Caco-2 (cell line): ENCODE measurements around the gene CLCA4. TPM values are rescaled to one million over a fixed set of nuclear protein-coding genes. Genes with fewer than 3 reads are reported as not detected.
"Not testable (repeated sequence)": the region's sequence is repeated elsewhere in the genome, so short reads cannot be mapped to it uniquely, and the experiment has no call there.

Source experiments
- BruUV-seq: library from RNA; stranded (reverse); fragments of 400-500 nt; replicated peaks from 2 replicates; lab custom pipeline; 2021; lab: Mats Ljungman, UMichigan
- CTCF ChIA-PET: fragments of 300-600 bp; sonication (Branson Sonifier 250); formaldehyde crosslinking; loops from one replicate; lab custom pipeline; 2022; ENCODE audit warnings: antibody characterized with exemption; lab: Charles Lee
- POLR2A ChIA-PET: fragments of 300-600 bp; sonication (Branson Sonifier 250); formaldehyde crosslinking; loops from one replicate; lab custom pipeline; 2022; ENCODE audit warnings: antibody characterized with exemption; lab: Charles Lee
- DNase-seq, 2 experiments: peaks; one replicate each; pipeline versions ENCODE4 v3.0.0 to v3.0.0-alpha.2; 2020 to 2022
- H3K27me3 ChIP-seq: replicated peaks from 2 replicates; pipeline ENCODE4 v1.6.0; 2011; ENCODE audit warnings: low read length; ENCODE audit not compliant: control insufficient read depth, insufficient read depth
- H3K36me3 ChIP-seq: 2 replicates; pipeline ENCODE4 v1.5.1; 2011; ENCODE audit warnings: low read length; ENCODE audit not compliant: control insufficient read depth, insufficient read depth
- H3K4me1 ChIP-seq: fragments of 250-450 bp; sonication (Bioruptor Pico); 2 replicates; pipeline ENCODE4 v1.5.1; 2020; ENCODE audit warnings: mild to moderate bottlenecking
- H3K4me3 ChIP-seq: 2 replicates; pipeline ENCODE4 v1.5.1; 2011; ENCODE audit warnings: low read depth, mild to moderate bottlenecking, control low read depth, low read length
- H3K9me3 ChIP-seq: fragments of 250-450 bp; sonication (Bioruptor Pico); 2 replicates; pipeline ENCODE4 v1.5.1; 2020; ENCODE audit warnings: mild to moderate bottlenecking, moderate library complexity
- H3K27ac Mint-ChIP-seq: one replicate; pipeline ENCODE4 v1.8.0; 2022; ENCODE audit warnings: mixed read lengths; ENCODE audit not compliant: unreplicated experiment
- H3K27me3 Mint-ChIP-seq: one replicate; pipeline ENCODE4 v1.8.0; 2022; ENCODE audit warnings: mixed read lengths; ENCODE audit not compliant: insufficient read depth, unreplicated experiment
- H3K36me3 Mint-ChIP-seq: one replicate; pipeline ENCODE4 v1.8.0; 2022; ENCODE audit warnings: mild to moderate bottlenecking, mixed read lengths; ENCODE audit not compliant: insufficient read depth, unreplicated experiment
- H3K4me1 Mint-ChIP-seq: one replicate; pipeline ENCODE4 v1.8.0; 2022; ENCODE audit warnings: low read depth, mixed read lengths; ENCODE audit not compliant: unreplicated experiment
- H3K4me3 Mint-ChIP-seq: one replicate; pipeline ENCODE4 v1.8.0; 2022; ENCODE audit warnings: mild to moderate bottlenecking, moderate library complexity, mixed read lengths; ENCODE audit not compliant: unreplicated experiment
- H3K9me3 Mint-ChIP-seq: one replicate; pipeline ENCODE4 v1.8.0; 2022; ENCODE audit warnings: mixed read lengths; ENCODE audit not compliant: unreplicated experiment
- intact Hi-C: fragments of 100-400 bp; cut with micrococcal nuclease; formaldehyde crosslinking; loops from one replicate; pipeline ENCODE4 v1.10.0; 2022; ENCODE audit not compliant: unreplicated experiment
- total RNA-seq: library from RNA; stranded (reverse); gene quantifications from 2 replicates; pipeline ENCODE4 v1.2.3, GENCODE V29; 2022
- TF ChIP-seq, protein P1 (sequence below), 2 experiments: fragments of 200-600 bp in 1 of 2; IDR thresholded peaks; 1 replicate in 1 of 2; 2 replicates in 1 of 2; pipeline versions ENCODE4 v1.5.1 to v1.8.0; 2011 to 2022; ENCODE audit warnings: antibody characterized with exemption in 1 of 2, control low read depth in 1 of 2, inconsistent platforms in 1 of 2, low read depth in 1 of 2, low read length in 1 of 2, mild to moderate bottlenecking in 1 of 2, moderate library complexity in 1 of 2; ENCODE audit not compliant: insufficient read depth in 1 of 2, severe bottlenecking in 1 of 2, unreplicated experiment in 1 of 2

CLCA4 gene
- total RNA-seq, 1 experiment from 2014 or later: not detected

DNA sequence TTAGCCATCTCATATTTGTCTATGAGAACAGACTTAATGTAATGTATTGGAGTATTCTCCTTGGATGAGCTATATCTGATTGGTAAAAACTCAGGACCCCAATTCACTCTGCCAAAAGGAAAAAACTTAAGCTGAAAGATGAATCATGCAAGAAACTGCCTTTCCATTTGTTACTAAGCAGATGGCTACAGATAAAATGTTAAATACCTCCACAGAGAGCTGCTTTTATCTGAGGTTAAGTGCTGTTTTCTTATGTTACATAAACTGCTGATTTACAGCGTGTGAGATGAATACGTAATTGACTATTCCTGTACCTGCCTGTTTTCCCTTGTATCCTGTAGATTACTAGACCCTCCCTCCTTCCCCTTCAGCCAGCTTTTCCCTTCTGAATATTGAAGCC is 49.3 kb downstream of the CLCA4 start:
- Histone ChIP-seq H3K4me3 (no peak overlapping the region), H3K9me3 (no peaks in the 10 kb centered on the region), H3K4me1 (no peaks in the 10 kb centered on the region), H3K27me3 (no peaks in the 10 kb centered on the region), H3K36me3 (no peaks in the 10 kb centered on the region)
- no peaks in the 10 kb centered on the region for H3K36me3 Mint-ChIP-seq
- ChIA-PET CTCF (no interaction called here), POLR2A (no interaction called here)
- no peaks in the 10 kb centered on the region for H3K4me1 Mint-ChIP-seq
- no peak overlapping the region for H3K4me3 Mint-ChIP-seq
- BruUV-seq: no TSS peak
- DNase-seq: no peak
- no peak overlapping the region for H3K27ac Mint-ChIP-seq
- intact Hi-C loops: no loop called here
- TF ChIP-seq, protein P1, sequence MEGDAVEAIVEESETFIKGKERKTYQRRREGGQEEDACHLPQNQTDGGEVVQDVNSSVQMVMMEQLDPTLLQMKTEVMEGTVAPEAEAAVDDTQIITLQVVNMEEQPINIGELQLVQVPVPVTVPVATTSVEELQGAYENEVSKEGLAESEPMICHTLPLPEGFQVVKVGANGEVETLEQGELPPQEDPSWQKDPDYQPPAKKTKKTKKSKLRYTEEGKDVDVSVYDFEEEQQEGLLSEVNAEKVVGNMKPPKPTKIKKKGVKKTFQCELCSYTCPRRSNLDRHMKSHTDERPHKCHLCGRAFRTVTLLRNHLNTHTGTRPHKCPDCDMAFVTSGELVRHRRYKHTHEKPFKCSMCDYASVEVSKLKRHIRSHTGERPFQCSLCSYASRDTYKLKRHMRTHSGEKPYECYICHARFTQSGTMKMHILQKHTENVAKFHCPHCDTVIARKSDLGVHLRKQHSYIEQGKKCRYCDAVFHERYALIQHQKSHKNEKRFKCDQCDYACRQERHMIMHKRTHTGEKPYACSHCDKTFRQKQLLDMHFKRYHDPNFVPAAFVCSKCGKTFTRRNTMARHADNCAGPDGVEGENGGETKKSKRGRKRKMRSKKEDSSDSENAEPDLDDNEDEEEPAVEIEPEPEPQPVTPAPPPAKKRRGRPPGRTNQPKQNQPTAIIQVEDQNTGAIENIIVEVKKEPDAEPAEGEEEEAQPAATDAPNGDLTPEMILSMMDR (IDR thresholded peaks at IDR 0.05; ENCODE audit: insufficient read depth in 1 of 2, low read depth in 1 of 2, low read length in 1 of 2, severe bottlenecking in 1 of 2, unreplicated experiment in 1 of 2): no peak
- H3K27me3 Mint-ChIP-seq: no peaks in the 10 kb centered on the region
- H3K9me3 Mint-ChIP-seq: no peaks in the 10 kb centered on the region

DNA sequence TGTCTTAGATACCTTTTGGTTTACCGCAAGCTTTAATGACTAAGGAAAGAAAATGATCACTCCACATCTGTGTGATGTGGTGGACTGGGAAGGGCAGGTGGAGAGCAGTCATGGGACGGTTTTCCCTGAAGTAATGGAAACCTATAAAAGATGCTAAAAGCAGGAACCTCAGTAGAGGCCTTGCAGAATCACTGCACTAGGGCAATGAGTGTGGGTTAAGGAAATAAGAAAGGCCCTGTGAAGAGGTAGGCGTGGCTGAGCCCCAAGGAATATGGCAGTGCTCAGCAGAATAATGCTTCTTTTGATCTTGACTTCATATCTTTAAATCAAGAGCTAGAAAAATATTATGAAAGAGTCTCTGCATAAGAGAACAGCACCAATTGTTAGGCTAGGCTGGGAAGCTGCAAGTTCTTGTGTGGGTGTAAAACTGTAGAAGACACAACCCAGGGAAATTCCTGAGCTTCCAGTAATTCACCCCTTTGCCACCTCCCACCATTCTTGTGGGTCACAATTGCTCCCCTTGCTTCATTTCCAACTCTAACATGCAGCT is 49.9 kb downstream of the CLCA4 start:
- H3K9me3 Mint-ChIP-seq: no peaks in the 10 kb centered on the region
- CTCF ChIA-PET: no interaction called here
- no TSS peak for BruUV-seq

DNA sequence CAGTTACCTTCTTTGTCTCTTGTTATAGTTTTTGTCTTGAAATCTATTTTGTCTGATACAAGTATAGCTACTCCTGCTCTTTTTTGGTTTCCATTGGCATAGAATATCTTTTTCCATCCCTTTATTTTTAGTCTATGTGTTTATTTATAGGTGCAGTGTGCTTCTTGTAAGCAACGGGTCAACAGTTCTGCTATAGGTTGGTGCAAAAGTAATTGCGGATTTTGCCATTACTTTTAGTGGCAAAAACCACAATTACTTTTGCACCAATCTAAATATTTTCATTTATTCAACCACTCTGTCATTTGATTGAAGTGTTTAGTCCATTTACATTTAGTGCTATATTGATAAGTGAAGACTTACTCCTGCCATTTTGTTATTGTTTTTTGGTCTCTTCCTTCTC is 59.2 kb downstream of the CLCA4 start:
- intact Hi-C loops, CTCF ChIA-PET, DNase-seq: not testable (repeated sequence)

More for the DNA sequence above, 49.9 kb downstream of the CLCA4 start:
- Histone ChIP-seq H3K4me1 (no peaks in the 10 kb centered on the region), H3K36me3 (no peaks in the 10 kb centered on the region), H3K9me3 (no peaks in the 10 kb centered on the region), H3K27me3 (no peaks in the 10 kb centered on the region), H3K4me3 (no peak overlapping the region)
- no peak overlapping the region for H3K4me3 Mint-ChIP-seq
- no peaks in the 10 kb centered on the region for H3K4me1 Mint-ChIP-seq
- TF ChIP-seq, protein P1 (IDR thresholded peaks at IDR 0.05; ENCODE audit: insufficient read depth in 1 of 2, low read depth in 1 of 2, low read length in 1 of 2, severe bottlenecking in 1 of 2, unreplicated experiment in 1 of 2): no peak
- intact Hi-C loops: no loop called here
- no peaks in the 10 kb centered on the region for H3K36me3 Mint-ChIP-seq
- no peaks in the 10 kb centered on the region for H3K27me3 Mint-ChIP-seq
- POLR2A ChIA-PET: no interaction called here
- no peak overlapping the region for H3K27ac Mint-ChIP-seq
- no peak for DNase-seq

More for the DNA sequence above, 59.2 kb downstream of the CLCA4 start:
- H3K4me1 ChIP-seq, H3K36me3 Mint-ChIP-seq, H3K27ac Mint-ChIP-seq, H3K4me3 ChIP-seq, H3K4me1 Mint-ChIP-seq, POLR2A ChIA-PET, H3K4me3 Mint-ChIP-seq, H3K27me3 ChIP-seq, H3K27me3 Mint-ChIP-seq, H3K36me3 ChIP-seq, BruUV-seq, H3K9me3 ChIP-seq: not testable (repeated sequence)
- H3K9me3 Mint-ChIP-seq: peaks cover 20% of the 10 kb centered on the region
